ENCODE measurements around the gene NUP210L.
"Not testable (repeated sequence)": the region's sequence is repeated elsewhere in the genome, so short reads cannot be mapped to it uniquely, and the experiment has no call there.

NUP210L gene

GRCh38 chr1:153990468-153991150 lies 164.3 kb downstream of the NUP210L start, which contains the start of gene RPS27:
Gene RPS27, plus strand, starts transcription at chr1:153990762. Its CDS starts 35 bp downstream, at chr1:153990797.
- peak; percentile 64 for DNase-seq

GRCh38 chr1:153987621-153988020 lies 167.3 kb downstream of the NUP210L start:
- DNase-seq = no peak

- DNase-seq = peak; percentile 63
Measured at GRCh38 chr1:153985941-153986761, 168.7 kb downstream of the NUP210L start, which contains the start of gene RAB13. Gene RAB13, minus strand, starts transcription at chr1:153986339. Its CDS starts 103 bp downstream, at chr1:153986236.

DNA sequence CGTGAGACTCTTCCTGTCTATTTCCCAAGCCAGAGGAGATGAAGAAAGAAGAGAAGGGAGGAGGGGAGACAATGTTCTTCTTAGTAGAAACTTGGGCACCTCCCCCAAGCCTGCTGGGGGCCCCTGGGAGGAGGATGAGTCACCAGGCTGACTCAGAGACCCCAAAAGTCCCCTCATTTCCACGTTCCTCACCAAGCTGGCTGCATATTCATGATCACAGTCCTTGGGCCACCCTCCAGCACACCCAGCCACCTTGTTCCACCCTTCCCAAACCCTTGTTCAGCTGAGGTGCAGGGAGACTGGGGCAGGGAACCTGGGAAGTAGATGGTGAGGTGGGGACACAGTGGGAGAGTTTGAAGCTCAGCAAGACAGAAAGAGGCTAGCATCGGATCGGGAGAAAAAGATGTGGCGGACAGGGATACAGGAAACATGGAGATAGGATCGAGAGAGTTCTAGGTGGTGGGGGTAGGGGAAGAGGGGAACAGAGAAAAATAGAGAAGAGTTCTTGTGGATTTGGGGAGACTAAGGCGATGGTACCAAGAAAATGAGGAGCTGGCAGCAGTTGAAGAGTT lies 169.4 kb downstream of the NUP210L start:
- DNase-seq = no peak

GRCh38 chr1:153984123-153984894 lies 170.6 kb downstream of the NUP210L start:
- DNase-seq = no peak

GRCh38 chr1:153981735-153982134 lies 173.1 kb downstream of the NUP210L start:
- not testable (repeated sequence) for DNase-seq

DNA sequence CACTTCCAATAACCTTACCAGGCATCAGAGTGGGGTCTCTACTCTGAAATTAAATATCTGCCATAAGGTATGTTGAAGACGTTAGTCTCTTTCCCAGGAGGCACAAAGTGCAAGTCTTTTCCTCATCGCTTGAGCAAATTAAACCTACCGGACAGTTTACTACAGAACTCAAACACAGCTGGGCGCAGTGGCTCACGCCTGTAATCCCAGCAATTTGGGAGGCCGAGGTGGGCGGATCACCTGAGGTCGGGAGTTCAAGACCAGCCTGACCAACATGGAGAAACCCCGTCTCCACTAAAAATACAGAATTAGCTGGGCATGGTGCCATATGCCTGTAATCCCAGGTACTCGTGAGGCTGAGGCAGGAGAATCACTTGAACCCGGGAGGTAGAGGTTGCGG lies 175.8 kb downstream of the NUP210L start:
- not testable (repeated sequence) for DNase-seq

GRCh38 chr1:153978274-153978909 lies 176.5 kb downstream of the NUP210L start:
- DNase-seq = no peak

DNA sequence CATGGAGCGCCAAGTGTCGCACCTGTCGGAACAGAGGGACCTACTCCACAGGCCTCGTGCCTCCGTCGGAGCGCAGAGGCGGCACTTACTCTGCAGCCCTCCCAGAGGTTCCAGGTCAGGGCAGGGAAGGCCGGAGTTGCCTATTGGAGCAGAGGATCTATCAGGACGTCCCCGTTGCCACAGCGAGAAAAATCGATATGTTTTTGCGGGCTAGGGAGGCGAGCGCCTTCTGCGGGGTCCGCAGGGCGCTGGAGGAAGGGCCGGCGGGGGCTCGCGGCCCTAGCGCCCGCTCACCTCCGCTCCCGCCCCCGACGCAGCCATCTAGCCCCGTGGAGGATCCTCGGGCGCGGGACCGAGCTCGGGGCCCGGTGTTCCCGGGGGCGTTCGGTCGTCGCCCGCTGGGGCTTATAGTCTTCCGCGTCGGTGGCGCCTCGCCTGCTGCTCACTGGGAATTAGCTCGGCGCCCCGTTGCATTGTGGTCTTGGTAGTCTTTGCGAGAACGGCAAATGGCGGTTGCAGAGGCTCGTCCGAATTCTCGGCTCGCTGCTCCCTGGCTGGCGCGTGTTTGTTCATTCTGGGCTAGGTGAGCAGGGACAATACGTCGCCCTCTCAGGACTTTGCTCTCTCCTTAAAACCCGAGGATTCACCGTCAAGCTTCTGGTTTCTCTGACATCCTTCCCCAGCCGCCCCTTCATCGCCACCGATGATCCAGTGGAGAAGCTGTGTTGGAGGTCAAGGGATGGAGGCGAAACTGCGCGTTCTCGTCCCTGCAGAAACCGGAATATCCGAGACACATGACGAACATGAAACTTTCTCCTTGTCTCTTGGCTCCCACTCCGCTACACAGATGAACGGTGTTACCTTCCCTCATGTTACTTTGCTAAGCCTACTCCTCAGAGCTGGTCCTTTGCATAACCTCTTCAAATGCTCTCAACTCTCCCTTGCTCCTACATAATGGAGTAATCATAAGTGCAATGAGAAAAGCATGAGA lies 177.3 kb downstream of the NUP210L start, which contains the start of gene JTB:
Gene JTB (minus strand): TSS at position 425 of the 991 bp plus-strand sequence. CDS start 422 bp downstream, at position 3.
- no peak for DNase-seq

DNA sequence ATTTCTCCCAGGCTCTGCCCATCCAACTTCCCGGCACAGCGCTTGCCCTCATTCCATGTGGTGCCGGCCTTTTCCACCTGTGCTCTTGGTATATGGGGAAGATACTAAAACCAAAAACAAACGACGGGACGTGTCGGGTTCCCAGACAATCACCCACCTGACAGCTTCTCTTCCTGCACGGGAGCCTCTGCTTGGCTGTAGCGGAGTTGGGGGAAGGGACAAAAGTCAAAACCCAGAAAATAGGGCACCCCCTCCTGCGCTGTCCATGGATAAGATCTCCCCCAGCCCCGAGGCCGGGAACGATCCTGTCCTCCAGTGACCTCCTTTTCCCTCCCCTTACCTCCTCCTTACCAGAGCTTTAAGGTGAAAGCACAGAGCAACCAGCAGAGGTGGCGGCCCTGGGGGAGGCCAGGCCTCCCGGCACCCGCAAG lies 178.0 kb downstream of the NUP210L start:
- no peak for DNase-seq

DNA sequence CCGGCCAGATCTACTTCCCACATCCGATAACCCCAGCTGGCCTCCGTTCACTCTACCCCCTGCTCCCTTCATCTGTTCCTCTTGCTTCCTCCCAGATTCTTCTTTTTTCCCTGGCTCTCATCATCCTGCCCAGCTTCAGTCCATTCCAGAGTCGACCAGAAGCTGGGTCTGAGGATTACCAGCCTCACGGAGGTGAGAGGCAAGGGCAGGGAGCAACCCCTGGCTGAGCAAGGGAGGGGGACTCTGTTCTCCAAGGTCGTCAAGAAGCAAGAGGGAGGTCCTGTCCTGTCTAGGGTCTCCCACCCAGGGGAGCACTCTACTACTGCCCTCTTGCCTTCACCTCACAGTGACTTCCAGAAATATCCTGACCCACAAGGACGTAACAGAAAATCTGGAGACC lies 181.3 kb downstream of the NUP210L start:
- no peak for DNase-seq

DNA sequence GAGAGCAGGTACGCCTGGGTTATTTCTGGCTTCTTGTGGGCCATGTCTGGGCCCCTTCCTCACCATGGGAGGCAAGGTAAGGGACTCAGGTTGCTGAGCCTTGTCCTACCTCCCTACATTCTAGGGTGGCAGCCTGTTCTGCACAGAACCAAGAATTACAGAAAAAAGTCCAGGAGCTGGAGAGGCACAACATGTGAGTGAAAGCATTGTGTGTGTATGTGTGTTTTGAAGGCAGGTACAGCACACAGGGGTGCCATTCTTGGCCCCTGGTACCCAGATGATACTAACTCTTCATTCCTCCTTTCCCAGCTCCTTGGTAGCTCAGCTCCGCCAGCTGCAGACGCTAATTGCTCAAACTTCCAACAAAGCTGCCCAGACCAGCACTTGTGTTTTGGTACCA lies 181.8 kb downstream of the NUP210L start:
- no peak for DNase-seq

DNA sequence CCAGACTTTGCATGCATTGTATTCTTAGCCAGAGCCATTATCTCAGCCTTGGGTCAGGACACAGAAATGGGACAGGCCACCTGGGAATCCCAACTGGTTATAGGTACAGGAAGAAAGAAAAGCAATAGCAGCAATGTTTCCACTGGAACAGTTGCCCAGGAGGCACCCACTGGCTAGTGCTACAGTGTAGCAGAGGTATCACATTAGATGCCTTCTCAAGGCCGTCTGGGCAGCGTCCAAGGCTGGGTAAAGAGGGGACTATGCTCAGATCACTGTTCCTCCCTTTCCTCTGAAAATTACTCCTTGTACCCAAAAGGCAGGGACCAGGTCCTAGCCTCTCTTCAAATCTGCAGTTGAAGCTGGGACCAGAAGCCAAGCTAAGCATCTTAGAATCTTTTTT lies 184.5 kb downstream of the NUP210L start:
- no peak for DNase-seq

GRCh38 chr1:153968972-153969371 lies 185.9 kb downstream of the NUP210L start:
- no peak for DNase-seq

GRCh38 chr1:153968408-153968807 lies 186.5 kb downstream of the NUP210L start:
- no peak for DNase-seq

DNA sequence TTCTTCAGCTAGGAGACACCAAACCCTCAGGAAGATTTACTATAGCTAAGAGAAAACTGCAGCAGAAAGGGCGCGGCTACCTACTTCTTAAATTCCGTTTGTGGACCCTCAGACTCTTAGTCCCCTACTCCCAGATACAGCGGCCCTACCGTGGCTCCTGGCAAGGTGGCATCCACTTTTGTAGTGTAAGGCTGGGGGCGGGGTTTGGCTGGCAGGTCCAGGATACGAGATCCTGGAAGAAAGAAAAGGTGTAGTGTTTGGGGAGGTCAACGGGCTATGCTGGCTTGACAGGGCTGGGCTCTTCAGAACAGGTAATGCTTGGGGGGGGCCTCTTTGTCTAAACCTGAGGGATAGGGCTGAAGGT lies 186.9 kb downstream of the NUP210L start:
- no peak for DNase-seq

DNA sequence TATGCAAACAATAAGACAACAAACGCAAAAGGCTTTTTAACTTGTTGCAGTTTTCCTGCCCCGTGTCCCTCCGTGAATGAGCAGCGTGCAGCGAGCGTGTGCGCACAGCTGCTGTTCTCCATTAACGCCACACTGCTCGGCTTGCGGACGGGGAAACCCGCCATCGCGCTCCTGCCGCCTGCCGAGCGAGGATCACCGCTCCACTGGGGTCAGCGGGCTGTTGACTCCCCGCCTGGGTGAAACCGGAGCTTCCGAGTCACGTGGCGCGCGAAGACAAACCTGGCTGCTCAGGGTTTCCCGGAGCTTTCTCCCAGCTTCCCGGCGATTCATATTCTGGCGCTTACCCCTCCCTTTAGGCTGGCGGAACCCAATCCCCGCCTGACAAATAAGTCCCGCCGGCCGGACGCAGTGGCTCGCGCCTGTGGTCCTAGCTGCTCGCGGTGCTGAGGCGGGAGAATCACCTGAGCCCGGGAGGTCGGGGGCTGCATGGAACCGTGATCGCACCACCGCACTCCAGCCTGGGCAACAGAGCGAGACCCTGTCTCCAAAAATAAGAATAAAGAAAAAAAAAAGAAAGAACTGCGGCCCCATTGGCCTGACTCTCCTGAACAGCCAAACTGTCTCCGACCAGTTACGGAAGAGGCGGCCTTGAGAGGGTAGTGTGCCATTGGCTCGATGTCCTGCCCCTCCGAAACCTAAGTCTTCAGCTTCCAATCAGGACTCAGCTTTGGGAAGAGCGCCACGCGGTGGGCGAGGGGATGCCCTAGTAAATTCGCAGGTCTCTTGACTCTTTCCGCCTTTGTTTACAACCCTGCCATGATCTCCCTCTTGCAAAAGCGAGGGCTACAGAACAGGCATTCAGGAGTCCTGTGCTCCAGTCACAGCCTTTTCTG lies 187.5 kb downstream of the NUP210L start, which contains the start of gene CREB3L4:
Gene CREB3L4 (plus strand): TSS at position 796 of the 893 bp plus-strand sequence. CDS start 624 bp downstream, outside the sequence.
- peak; percentile 76 for DNase-seq

DNA sequence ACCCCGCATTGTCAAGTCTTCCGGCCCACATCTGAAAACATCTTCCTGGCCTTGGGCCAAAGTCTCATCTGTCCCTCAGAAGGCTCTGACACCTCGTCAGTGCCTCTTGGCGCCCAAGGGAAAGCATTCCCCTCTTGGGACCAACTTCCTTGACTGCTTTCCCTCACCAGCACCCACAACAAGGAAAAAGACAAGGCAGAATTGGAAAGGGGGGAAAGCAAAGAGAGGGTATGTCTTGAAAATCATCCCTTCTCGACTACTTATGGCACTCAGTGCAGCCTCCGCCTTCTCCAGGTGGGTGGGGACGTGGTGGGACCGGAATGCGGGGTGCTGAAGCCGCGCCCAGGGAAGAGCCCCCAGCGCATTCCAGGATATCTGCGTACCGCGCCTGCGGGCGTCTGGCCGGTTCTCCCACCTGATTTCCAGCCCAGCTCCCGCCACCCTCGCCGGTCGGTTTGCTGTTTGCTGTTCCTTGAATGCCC lies 191.0 kb downstream of the NUP210L start:
- DNase-seq = no peak
